HG03159 (cell line): ENCODE measurements around the gene TMEM30A.

Experiments
- ATAC-seq: cut with Tn5 transposase; IDR thresholded peaks from one replicate; pipeline ENCODE4 v1.9.1; 2021; ENCODE audit warnings: mild to moderate bottlenecking, moderate library complexity; ENCODE audit not compliant: unreplicated experiment

TMEM30A gene

GRCh38 chr6:75266716-75267291 lies 17.8 kb downstream of the TMEM30A start:
- peak; percentile 81 for ATAC-seq

DNA sequence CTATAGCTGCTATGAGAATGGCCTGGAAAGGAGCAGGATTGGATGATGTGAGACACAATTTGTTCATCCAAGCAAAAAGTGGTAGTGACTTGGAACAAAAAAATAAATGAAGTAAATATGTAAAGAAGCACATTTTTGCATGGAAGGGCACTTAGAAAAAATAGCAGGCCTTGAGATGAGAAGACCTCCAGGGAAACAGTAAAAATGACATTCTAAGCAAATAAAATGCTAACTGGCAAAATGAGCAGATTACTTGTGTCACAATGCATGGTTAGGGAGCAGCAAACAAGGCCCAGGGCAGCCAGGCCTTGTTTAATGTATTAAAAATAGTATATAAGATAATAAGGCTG lies 21.2 kb downstream of the TMEM30A start:
- ATAC-seq: no peak

DNA sequence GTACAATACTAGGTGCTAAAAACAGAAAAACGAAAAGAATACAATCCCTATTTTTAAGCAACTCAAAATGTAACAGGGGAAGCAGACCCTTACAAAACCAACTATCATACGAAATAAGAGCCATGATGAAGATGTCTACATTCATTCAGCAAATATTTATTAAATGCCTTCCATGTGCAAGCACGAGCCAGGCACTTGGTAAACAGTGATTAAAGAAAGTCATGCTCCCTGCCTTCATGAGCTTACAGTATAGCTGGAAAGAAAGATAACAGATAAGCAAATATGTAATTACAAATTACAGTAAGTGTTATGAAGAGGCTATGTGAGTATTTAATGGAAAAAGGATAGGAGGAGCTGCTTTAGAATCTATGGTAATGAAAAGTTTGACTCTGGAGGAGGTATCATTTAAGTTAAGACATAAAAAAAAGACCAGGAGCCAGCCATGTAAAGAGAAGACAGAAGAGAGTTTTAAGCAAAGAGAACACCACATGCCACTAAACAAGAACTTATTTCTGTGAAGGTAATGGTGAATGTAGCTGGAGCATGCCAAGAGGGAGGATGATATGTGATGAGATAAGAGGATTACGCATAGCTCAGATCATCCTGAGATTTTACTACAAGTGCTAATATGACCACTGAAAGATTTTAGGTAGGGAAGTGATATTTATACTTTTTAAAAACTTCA lies 21.7 kb downstream of the TMEM30A start:
- no peak for ATAC-seq

GRCh38 chr6:75261299-75261698 lies 23.3 kb downstream of the TMEM30A start:
- no peak for ATAC-seq

DNA sequence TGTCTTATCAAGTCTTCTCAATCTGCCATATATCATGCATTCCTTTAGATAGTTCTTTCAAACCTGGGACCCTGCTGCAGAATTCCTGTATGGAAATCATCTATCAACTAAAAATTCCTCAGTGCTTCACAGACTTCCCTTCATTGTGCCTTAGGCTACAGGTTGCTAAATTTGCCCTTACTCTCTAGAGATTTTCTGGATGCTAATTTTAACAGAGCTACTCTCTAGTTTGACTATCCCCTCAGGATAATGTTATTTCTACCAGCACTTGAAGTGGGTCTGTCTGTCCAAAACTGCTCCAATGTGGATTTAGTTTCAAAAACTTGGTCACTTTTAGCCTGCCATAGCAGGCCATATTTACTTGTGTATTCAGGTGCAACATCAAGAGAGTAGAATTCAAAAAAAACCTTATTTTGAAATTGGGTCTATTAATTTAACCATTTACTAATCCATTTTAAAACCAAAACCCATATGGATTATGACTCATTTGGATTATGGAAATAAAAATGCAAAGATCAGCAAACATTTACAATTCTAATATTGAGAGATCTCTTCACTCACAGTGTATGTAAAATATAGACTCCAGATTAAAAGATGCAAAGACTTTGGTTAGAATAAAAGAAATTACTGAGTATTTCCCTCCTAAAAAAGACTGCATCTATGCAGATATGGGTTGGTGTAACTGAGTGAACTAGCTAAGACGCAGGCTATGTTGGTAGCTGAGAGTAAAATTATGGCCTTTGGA lies 27.1 kb downstream of the TMEM30A start:
- no peak for ATAC-seq

DNA sequence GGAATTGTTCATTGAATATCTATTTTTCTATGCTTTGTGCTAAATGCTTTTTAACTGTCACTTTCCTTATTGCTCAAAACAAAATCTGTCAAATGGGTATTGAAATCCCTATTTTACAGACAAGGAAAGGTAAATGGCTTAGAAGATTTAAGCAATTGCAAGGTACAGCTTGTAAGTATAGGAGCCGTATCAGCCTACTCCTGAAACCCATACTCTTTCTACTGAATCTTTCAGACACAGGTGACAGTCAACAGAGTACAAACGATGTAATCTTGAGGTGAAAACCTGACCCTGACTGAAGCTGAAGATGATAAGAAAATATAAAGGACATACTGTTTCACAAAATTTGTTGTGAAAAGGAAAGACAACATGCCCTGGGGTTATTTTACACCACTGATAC lies 34.0 kb downstream of the TMEM30A start:
- ATAC-seq: no peak

GRCh38 chr6:75249837-75250236 lies 34.8 kb downstream of the TMEM30A start:
- ATAC-seq: no peak

- no peak for ATAC-seq
Observed at GRCh38 chr6:75246386-75246785, 38.2 kb downstream of the TMEM30A start.

GRCh38 chr6:75244063-75244584 lies 40.5 kb downstream of the TMEM30A start:
- peak; percentile 11 for ATAC-seq

- ATAC-seq: peak; percentile 95
Observed at GRCh38 chr6:75243333-75244062, 41.1 kb downstream of the TMEM30A start, which contains the start of gene COX7A2. Gene COX7A2, minus strand, starts transcription at chr6:75243801. Its CDS starts 67 bp downstream, at chr6:75243734.

GRCh38 chr6:75236630-75237029 lies 48.0 kb downstream of the TMEM30A start:
- no peak for ATAC-seq

DNA sequence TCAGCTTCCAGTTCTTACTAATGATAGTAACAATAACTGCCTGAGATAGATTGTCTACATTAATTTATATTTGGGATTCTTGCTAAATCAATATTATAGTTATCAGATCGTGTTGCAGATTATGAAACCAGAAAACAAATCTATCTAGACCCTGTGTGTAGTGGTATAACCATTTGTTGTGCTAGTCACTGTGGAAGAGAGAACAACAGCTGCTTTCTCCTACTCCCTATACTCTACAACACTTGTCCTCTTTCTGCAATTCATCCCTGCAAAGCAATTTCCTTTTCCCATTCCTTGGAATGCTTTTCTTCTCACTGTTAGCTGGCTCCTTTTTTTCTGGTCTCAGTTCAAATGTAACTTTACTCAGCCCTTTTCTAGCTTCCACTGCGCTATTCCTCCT lies 49.3 kb downstream of the TMEM30A start:
- no peak for ATAC-seq

DNA sequence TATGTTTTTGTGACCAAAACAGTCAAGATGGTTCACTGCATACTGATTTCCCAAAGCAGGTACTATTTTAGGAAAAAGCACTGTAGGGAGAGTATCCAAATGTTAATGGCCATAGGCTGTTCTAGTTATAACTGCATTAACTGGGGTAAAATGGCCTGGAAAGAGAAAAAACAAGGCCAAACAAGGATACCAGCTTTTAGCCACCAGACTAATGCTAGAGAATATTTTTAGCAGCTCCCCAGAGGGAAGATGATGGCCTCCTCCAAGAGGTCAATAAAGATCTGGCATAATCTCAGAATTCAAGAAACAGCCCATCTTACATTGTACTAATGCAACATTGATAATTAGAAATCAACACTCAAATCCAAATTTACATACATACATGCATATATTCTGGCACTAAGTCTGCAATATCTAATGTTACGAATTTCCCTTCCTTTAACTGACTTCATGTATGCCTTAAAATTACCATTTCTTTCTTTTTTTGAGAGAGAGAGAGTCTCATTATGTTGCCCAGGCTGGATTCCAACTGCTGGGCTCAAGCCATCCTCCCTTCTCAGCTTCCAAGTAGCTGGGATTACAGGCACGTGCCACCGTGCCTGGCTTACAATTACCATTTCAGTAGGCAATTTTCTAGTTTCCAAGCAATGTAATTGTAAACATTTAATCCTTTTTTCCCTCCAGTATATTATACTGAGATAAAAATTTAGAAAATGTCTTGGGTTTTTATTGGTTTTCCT lies 50.3 kb downstream of the TMEM30A start:
- no peak for ATAC-seq

DNA sequence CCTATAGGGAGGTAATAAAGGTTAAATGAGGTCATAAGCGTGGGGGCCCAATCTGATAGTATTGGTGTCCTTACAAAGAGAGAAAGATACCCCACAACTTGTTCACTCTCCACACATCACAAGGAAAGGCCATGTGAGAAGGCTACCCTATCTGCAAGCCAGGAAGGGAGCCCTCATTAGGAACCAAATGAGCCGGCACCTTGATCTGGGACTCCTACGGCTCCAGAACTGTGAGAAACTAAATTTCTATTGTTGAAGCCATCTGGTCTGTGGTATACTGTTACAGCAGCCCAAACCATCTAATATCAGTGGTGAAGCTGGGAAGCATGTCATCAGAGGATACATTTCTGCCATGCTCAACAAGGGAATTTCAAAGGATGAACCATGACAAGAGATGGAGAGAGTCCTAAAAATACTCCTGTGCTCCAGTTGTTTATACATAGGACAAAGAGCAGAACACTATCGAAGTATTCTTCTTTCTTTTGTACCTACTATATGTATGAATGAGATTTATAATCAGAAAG lies 51.4 kb downstream of the TMEM30A start:
- ATAC-seq: no peak

DNA sequence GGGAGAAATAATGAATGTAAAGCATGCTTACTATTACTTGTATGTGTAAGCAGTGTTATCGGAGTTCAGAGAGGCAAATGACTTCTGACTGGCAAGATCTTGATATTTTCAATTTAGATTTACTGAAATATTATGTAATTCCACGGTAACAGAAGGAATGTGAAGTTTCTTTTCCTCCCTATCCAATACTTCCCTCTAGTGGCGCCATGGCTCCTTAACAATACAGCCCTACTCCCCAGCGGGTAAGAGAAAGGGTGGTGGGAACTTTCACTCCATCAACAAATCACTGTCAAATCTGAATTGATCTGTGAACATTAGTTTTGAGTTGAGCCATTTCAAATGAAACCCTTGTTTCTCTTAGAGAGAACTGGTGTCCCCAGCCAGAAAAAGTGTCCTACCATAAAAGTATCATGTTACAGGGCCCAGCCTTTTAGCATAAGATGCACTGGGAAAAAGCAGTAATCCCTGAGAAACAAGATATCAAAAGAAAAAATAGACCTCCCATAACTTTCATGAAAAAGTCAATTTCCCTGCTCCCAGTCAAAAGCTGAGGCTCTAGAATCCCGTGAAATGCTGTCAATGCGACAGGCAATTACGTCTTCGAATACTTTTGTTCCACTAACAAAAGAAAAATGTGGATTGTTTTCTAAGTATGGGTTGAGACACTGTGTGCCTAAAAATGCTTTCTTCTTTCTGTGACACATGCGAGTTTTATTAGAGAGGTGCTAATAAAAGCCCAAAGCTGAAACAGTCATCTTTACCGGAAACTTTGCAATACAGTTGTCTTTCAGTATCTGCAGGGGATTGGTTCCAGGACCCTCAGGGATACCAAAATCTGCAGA lies 53.9 kb downstream of the TMEM30A start:
- no peak for ATAC-seq

DNA sequence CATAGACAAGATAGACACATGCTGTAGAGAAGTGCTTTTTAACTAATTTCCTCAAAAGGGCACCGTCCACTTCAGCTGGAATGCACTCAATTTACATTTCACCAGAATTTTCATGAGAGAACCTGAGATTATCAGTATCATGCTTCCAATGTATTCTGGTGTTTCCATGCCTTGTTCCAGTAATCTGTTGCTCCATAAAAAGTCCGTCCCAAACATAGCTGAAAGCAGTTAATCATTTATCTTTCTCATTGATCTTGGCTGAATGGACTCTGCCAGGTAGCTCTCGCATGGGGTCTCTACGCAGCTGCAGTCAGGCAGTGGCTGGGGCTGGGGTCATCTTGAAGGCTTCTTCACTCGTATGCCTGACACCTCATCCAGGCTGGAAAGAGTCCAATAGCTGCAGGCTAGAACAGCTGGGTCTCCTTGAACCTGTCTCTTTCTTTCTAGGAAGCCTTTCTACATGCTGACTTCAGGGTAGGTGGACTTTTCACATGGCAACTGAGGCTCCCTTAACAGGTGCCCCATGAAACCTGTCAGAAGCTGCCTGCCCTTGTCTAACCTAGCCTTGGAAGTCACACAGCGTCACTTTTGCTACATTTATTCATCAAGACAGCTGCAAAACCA lies 60.2 kb downstream of the TMEM30A start:
- ATAC-seq: no peak

- ATAC-seq: no peak
Observed at GRCh38 chr6:75223428-75223827, 61.2 kb downstream of the TMEM30A start.

DNA sequence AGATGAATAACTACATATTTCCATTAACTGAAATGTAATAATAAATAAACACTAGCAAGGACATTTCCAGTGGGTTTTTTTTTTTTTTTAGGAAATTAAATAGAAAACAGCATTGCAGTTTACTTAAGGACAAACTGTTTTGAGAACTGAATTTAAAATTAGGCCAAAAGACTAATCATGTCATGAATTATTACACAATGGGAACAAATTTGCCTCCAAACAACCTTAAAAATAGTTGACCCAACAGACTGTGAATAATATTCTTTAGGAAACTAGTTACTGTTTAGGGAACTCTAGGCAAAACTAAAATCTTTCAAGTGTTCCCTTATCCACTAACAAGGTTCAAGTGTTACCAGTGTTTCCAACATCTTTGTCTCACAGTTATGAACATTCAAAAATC lies 62.3 kb downstream of the TMEM30A start:
- no peak for ATAC-seq

GRCh38 chr6:75221116-75221515 lies 63.5 kb downstream of the TMEM30A start:
- ATAC-seq: no peak
